Activated CD8-positive, alpha-beta memory T cell treated with anti-CD3 and anti-CD28 coated beads, Interleukin-2, amount 50 U/mL, for 48 hours (primary cell): Measurements from ENCODE around the gene MRPL2.
"Not testable (repeated sequence)": the region's sequence is repeated elsewhere in the genome, so short reads cannot be mapped to it uniquely, and the experiment has no call there.

ENCODE experiments used
- DNase-seq: peaks from one replicate; pipeline ENCODE4 v3.0.0-alpha.2; 2020

MRPL2 gene

GRCh38 chr6:43081922-43082321 lies 22.7 kb upstream of the MRPL2 start:
- DNase-seq = not testable (repeated sequence)

GRCh38 chr6:43081043-43081442 lies 21.8 kb upstream of the MRPL2 start:
- DNase-seq = no peak

GRCh38 chr6:43078691-43079090 lies 19.5 kb upstream of the MRPL2 start:
- DNase-seq = no peak

GRCh38 chr6:43077981-43078511 lies 18.8 kb upstream of the MRPL2 start:
- DNase-seq = no peak

GRCh38 chr6:43077333-43077809 lies 18.1 kb upstream of the MRPL2 start:
- DNase-seq = no peak

- peak; percentile 64 for DNase-seq
Observed at GRCh38 chr6:43076464-43077332, 17.5 kb upstream of the MRPL2 start.

GRCh38 chr6:43075670-43076463 lies 16.6 kb upstream of the MRPL2 start, which contains the start of gene PTK7:
TSS of gene PTK7 (plus strand) at chr6:43076314. CDS start at chr6:43076489, 175 bp downstream.
- DNase-seq = no peak

- no peak for DNase-seq
Observed at GRCh38 chr6:43074847-43075669, 15.8 kb upstream of the MRPL2 start.

GRCh38 chr6:43070028-43070632 lies 10.9 kb upstream of the MRPL2 start:
- DNase-seq = no peak

- no peak for DNase-seq
Observed at GRCh38 chr6:43062818-43063217, 3.6 kb upstream of the MRPL2 start.

GRCh38 chr6:43061861-43062260 lies 2.6 kb upstream of the MRPL2 start:
- DNase-seq = no peak

- no peak for DNase-seq
Observed at GRCh38 chr6:43060755-43061633, 1.8 kb upstream of the MRPL2 start.

- no peak for DNase-seq
Observed at GRCh38 chr6:43060034-43060754, 960 bp upstream of the MRPL2 start.

GRCh38 chr6:43058531-43058930 lies 703 bp downstream of the MRPL2 start:
- no peak for DNase-seq

GRCh38 chr6:43055966-43056365 lies 3.3 kb downstream of the MRPL2 start:
- no peak for DNase-seq

- no peak for DNase-seq
Observed at GRCh38 chr6:43054206-43054943, 4.9 kb downstream of the MRPL2 start.

- peak; percentile 94 for DNase-seq
Observed at GRCh38 chr6:43053545-43054205, 5.6 kb downstream of the MRPL2 start, which contains the start of gene CUL7. TSS of gene CUL7 (minus strand) at chr6:43053851. CDS start at chr6:43052788, 1,063 bp downstream.

GRCh38 chr6:43052842-43053544 lies 6.2 kb downstream of the MRPL2 start:
- DNase-seq = no peak
